Muscle layer of colon (tissue), 2 donors: ENCODE results near the gene USP7.

Experiments used
- H3K27ac ChIP-seq: one replicate; pipeline ENCODE4 v1.7.0; 2013; ENCODE audit warnings: low read depth, mild to moderate bottlenecking, low read length, moderate library complexity
- H3K27me3 ChIP-seq, 2 donors: one replicate each; pipeline ENCODE4 v1.7.0; 2013; ENCODE audit warnings: low read length in 2 of 2, mild to moderate bottlenecking in 2 of 2; ENCODE audit not compliant: insufficient read depth in 2 of 2, control insufficient read depth in 1 of 2
- H3K36me3 ChIP-seq: one replicate; pipeline ENCODE4 v1.7.0; 2013; ENCODE audit warnings: mild to moderate bottlenecking, low read length; ENCODE audit not compliant: insufficient read depth
- H3K4me1 ChIP-seq: one replicate; pipeline ENCODE4 v1.7.0; 2013; ENCODE audit warnings: mild to moderate bottlenecking, low read length; ENCODE audit not compliant: insufficient read depth
- H3K4me3 ChIP-seq, 2 donors: one replicate each; pipeline ENCODE4 v1.7.0; 2013; ENCODE audit warnings: low read length in 2 of 2, low read depth in 1 of 2, mild to moderate bottlenecking in 1 of 2, moderate library complexity in 1 of 2
- H3K9ac ChIP-seq: one replicate; pipeline ENCODE4 v1.7.0; 2013; ENCODE audit warnings: low read length
- H3K9me3 ChIP-seq: one replicate; pipeline ENCODE4 v1.7.0; 2013; ENCODE audit warnings: mild to moderate bottlenecking, low read length
- donor health status: abdominal sarcoma.
- donor health status: Adenocarcinoma of cecum.

Gene USP7

DNA sequence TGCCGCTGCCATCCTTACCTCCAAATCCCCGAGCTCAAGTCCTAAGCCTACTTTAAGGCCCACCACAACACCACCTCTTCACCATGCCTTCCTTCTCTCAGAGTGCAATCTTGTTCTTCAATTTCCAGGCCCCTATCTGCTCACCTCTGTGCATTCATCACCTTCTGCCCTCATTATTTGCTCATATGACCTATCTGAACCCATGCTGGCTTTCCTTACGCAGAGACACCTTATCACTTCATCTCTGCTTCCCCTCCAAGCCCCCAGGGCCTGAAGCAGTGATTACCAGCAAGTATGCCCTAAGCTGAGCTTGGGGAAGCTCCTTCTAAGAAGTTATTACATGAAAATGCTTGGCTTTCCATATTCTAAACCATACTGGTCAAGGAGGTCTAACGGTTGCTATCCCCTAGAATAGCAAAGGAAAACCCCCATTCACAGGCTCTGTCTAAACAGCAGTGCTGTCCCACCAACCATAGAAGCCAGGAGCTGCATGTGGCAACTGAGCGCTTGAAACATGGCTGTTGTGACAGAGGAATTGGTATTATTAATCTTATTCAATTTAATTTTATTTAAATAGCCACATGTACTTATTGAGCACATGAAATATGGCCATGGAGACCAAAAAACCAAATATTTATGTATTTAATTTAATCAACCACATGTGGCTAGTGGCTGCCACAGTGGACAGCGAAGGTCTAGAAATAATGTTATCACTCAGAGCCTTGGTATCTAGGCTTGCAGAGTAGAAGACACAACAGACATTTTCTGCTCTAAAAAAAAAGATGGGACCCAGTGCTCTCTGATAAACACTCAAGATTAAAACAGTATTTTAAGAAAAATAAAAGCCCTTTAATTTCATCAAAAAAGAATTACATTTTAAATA lies 13.9 kb downstream of the USP7 start:
- H3K36me3 ChIP-seq, result no peaks in the 10 kb centered on the region
- H3K4me1 ChIP-seq, result peaks cover 58% of the 10 kb centered on the region
- no peak overlapping the region for H3K9ac ChIP-seq
- no peak overlapping the region for H3K4me3 ChIP-seq
- H3K27ac ChIP-seq, result no peak overlapping the region
- H3K9me3 ChIP-seq, result no peaks in the 10 kb centered on the region
- H3K27me3 ChIP-seq, result no peaks in the 10 kb centered on the region

DNA sequence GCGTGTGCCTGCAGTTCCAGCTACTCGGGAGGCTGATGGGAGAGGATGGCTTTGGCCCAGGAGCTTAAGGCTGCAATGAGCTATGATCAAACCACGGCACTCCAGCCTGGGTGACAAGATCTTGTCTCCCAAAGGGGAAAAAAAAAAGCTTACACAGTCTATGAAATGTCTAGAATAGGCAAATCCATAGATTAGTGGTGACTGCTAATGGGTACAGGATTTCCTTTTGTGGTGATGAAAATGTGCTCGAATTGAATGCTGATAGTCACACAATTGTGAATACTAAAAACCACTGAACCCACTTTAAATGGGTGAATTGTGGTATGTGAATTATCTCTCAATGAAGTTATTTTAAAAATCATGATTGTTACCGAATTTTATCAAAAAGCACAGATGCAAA lies 14.9 kb downstream of the USP7 start:
- peaks cover 65% of the 10 kb centered on the region for H3K4me1 ChIP-seq
- no peaks in the 10 kb centered on the region for H3K9me3 ChIP-seq
- no peak overlapping the region for H3K4me3 ChIP-seq
- no peaks in the 10 kb centered on the region for H3K36me3 ChIP-seq
- no peaks in the 10 kb centered on the region for H3K27me3 ChIP-seq
- H3K9ac ChIP-seq, result no peak overlapping the region
- no peak overlapping the region for H3K27ac ChIP-seq

DNA sequence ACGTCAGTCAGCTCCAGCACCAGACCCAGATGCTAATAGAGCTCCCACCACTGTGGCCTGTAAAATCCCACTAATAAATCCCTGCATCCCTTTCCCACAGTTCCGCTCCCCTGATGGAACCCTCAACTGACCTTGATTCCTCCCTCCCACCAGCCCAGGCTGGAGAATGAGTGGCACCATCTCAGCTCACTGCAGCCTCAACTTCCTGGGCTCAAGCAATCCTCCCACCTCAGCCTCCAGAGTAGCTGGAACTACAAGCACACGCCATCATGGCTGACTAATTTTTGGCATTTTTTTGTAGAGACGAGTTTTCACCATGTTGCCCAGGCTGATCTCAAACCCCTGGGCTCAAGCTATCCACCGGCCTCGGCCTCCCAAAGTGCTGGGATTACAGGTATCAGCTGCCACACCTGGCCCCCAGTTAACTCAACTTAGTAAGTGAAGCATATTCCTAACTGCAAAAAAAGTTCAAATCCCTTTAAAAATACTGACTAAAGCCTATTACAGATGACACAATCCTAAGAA lies 15.6 kb downstream of the USP7 start:
- Histone ChIP-seq H3K27ac (no peak overlapping the region), H3K4me1 (peaks cover 72% of the 10 kb centered on the region), H3K27me3 (no peaks in the 10 kb centered on the region), H3K9me3 (no peaks in the 10 kb centered on the region), H3K9ac (no peak overlapping the region), H3K4me3 (no peak overlapping the region), H3K36me3 (no peaks in the 10 kb centered on the region)

DNA sequence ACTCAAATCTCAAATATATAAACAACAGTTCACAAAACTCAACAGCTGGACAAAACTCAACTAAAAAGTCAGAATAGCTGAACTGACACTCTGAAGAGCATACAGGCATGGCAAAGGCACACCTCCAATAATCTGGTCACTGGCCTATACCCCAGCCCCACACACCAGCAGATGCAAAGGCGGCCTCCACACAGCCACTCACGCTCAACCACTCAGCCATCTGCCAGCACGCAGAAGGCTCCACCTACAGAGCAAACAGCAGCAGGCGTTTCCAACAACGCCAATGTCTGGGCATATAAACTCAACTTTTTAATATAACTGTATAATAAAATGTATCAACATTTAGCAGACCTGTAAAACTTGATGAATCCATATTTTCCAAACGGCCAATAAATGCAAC lies 17.2 kb downstream of the USP7 start:
- no peaks in the 10 kb centered on the region for H3K36me3 ChIP-seq
- H3K4me3 ChIP-seq, result no peak overlapping the region

DNA sequence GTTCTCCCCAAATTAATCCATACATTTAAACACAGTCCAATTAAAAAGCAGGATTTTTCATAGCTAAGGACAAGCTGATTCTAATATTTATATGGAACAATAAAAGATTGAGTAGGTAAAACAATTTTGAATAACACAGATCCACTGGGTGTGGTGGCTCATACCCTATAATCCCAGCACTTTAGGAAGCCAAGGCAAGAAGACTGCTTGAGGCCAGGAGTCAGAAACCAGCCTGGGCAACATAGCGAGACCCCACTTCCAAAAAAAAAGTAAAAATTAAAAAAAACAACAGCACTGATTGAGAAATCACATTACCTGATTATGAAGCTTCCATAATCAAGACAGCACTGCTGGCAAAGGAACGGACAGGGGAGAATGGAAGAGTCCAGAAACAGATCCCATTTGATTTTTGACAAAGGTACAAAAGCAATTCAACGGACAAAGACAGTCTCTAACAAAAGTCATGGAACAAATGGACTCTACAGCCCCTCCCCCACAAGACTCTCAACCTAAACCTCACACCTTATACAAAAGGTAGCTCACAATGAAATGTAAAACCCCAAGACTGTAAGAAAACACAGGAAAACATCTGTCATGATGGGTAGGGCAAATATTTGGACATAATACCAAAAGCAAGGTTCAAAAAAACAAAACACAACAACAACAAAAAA lies 17.9 kb downstream of the USP7 start:
- Histone ChIP-seq H3K9me3 (no peaks in the 10 kb centered on the region), H3K36me3 (no peaks in the 10 kb centered on the region), H3K9ac (no peak overlapping the region), H3K4me3 (no peak overlapping the region), H3K4me1 (peaks cover 62% of the 10 kb centered on the region), H3K27me3 (no peaks in the 10 kb centered on the region), H3K27ac (no peak overlapping the region)

More for the DNA sequence above, 17.2 kb downstream of the USP7 start:
- Histone ChIP-seq H3K27ac (no peak overlapping the region), H3K27me3 (no peaks in the 10 kb centered on the region), H3K9me3 (no peaks in the 10 kb centered on the region), H3K4me1 (peaks cover 69% of the 10 kb centered on the region), H3K9ac (no peak overlapping the region)

DNA sequence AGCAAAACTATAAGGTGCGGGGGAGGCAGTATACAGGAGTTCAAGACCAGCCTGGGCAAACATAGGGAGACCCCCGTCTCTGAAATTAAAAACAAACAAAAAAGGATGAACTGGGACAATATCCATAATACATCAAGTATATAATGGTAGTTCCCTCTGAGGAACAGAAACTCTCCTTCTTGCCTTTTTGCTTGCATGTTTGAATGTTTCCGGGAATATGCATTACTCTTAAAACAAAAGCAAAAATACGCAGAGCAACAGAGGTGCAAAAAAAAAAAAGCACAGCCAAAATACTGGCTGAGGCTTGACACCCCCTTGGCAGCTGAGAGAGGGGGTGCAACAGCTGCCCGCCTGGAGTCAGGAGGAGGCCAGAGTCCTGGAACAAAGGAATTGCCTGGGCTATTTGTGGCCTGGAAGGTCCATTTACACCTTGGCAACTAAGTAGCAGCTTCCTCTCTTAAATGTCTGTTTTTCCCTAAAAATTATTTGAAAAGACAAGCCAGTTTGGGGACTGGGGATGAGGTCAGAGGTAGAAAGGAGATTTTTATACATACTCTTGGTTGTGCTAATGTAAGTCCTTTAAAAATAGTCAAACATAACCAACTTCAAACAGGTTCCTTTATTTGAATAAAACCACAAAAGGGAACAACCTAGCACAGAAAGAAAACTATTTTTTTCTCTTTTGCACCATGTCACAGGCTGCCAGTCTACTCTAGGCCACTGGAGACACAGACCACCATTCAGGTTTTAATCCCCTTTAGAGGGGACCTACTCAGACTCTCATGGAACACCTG lies 19.5 kb downstream of the USP7 start:
- Histone ChIP-seq H3K4me1 (peaks cover 64% of the 10 kb centered on the region), H3K9ac (no peak overlapping the region), H3K27ac (no peak overlapping the region), H3K27me3 (no peaks in the 10 kb centered on the region), H3K36me3 (no peaks in the 10 kb centered on the region), H3K9me3 (no peaks in the 10 kb centered on the region), H3K4me3 (no peak overlapping the region)

DNA sequence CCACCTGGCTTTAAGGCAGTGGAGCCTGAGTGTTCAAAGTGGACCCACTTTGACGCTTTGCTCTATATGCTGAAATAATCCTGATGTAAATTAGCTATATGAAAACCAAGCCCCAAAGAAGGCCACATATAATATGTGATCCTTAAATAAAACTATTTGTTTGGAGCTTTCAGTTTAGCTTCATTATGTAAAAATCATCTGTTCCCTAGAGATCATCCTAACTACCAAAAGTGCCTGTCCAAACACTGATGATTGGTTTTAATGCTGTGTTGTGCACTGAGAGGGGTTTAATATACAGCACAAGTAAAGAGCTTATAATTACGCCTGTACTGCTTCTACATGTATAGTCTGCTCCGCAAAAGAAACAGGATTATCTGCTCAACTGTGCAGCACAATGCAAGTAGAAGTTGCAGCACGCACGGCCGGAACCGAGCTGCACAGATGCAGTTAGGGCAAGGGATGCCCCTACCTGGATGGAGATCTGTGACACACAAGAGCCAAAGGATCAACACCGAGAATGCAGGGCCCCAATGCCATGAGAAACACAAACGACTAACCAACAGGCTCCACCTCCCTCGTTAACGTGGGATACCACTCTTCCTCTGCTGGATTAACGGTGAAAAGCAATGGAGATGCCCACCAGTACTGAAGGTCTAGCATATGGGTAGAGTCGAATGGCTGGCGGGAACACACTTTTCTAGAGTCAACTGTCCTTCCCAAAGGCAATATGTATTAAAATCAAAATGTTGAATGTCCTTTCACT lies 20.5 kb downstream of the USP7 start:
- no peaks in the 10 kb centered on the region for H3K9me3 ChIP-seq
- H3K4me1 ChIP-seq, result peaks cover 72% of the 10 kb centered on the region
- H3K9ac ChIP-seq, result no peak overlapping the region

DNA sequence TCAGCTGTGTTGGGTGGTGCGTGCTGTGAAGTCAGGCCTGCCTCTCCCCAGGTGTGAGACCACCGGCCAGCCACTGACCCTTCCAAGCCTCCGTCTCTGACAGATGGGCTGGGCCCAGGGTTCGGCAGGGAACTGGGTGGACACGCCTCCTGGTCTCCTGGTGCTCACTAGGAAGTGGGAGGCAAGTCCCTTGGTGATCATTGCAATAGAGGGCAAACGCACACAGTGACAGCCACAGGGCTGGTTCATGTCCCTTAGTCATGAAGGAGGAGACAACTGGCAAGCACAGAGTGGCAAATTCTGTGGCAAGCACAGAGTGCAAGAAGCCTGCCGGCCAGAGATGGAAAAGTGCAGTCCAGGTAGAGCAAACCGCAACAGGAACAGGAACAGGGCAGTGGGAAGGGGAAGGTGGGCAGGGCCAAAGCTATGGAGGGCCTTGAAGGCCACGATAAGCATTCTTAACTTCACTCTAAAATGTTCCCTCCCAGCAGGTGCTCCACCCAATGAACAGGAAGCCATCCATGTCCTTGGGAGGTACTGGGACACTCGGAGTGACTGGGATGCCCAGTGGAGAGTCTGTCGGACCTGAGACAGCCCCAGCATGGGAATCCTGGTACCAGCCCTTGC lies 21.9 kb downstream of the USP7 start:
- Histone ChIP-seq H3K27ac (no peak overlapping the region), H3K9me3 (no peaks in the 10 kb centered on the region), H3K36me3 (no peaks in the 10 kb centered on the region), H3K4me3 (no peak overlapping the region), H3K4me1 (peaks cover 62% of the 10 kb centered on the region), H3K27me3 (no peaks in the 10 kb centered on the region), H3K9ac (no peak overlapping the region)

More for the DNA sequence above, 20.5 kb downstream of the USP7 start:
- no peaks in the 10 kb centered on the region for H3K27me3 ChIP-seq
- H3K27ac ChIP-seq, result no peak overlapping the region
- H3K36me3 ChIP-seq, result no peaks in the 10 kb centered on the region
- no peak overlapping the region for H3K4me3 ChIP-seq

DNA sequence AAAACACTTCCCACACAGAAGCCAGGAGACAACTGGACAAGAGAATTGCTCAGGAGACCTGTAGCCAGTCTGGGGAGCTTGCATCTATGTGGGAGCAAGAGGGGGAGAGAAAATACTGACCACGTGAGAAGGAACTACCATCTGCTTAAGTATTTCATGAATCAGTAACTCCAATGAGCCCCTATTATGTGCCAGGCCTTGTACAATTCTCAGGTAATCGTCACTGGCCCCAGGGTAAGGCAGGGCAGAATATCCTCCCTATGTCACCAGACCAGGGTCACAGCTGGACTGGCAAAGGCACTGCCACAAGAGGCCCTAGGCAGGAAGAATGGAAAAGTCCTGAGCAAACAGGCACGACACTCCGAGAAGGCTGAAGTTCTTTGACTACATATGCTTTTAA lies 25.9 kb downstream of the USP7 start:
- H3K9me3 ChIP-seq, result no peaks in the 10 kb centered on the region
- no peak overlapping the region for H3K4me3 ChIP-seq
- H3K27ac ChIP-seq, result no peak overlapping the region
- no peaks in the 10 kb centered on the region for H3K27me3 ChIP-seq
- no peaks in the 10 kb centered on the region for H3K36me3 ChIP-seq
- H3K4me1 ChIP-seq, result peaks cover 52% of the 10 kb centered on the region
- no peak overlapping the region for H3K9ac ChIP-seq

DNA sequence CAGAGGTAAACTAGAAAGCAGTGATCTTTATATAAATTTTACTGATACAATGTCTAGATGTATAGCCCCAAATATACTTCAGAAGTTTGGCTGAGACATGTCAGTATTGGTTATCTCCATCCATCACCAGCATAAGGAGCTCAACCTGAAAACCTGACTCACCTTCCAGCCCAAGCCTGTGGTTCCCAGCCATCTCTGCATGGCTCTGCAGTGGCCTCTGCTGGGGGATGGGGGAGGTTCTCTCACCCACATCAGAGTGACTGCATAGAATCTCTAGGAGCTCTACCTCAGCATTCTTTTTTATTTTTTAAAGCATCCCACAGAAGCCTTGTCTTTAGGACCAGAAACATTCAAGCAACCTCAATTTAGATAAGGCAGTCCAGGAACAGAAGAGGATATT lies 27.3 kb downstream of the USP7 start:
- H3K27ac ChIP-seq, result no peak overlapping the region

More for the DNA sequence above, 27.3 kb downstream of the USP7 start:
- H3K4me3 ChIP-seq, result no peak overlapping the region
- H3K27me3 ChIP-seq, result no peaks in the 10 kb centered on the region
- no peak overlapping the region for H3K9ac ChIP-seq
- no peaks in the 10 kb centered on the region for H3K9me3 ChIP-seq
- H3K4me1 ChIP-seq, result peaks cover 41% of the 10 kb centered on the region
- H3K36me3 ChIP-seq, result no peaks in the 10 kb centered on the region
